ENCODE measurements around the gene THADA.

DNA sequence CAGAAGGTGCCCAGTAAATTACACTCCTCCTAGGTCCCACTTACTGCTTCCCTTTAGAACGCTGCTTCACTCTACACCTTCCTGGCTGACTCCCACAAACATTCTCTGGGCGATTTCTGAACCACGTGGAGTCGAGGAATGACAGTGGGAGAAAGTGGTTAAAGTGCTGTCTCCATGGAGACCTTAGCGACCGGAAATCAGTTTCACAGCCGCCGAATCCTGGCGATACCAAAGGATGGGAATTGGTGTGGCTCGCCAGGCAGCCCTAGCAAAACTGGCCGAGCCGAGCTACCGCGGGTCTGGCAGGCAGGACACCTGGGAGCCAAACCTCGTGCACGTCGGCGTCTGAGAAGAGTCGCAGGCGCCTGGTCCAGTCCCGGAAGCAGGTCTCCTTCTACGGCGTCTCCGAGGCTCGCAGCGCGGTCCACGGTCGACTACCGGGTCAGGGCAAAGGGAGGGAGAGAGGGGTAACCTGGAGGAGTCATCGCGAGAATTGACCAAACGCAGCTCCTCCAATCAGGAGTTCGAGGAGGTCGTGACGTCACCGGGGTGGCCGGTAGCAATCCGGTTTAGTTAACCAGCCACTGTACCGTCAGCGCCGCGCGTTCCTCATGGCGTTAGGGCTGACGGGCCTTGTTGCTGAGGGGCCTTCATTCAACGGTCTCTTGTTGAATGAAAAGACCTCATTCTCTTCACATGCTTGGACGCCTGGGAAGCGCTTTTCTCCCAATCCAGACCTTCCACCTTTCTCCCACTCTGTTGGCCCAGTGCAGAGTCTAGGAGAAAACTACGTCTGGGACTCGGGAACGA is at the start of gene THADA:
- TF ChIP-seq, protein P1, sequence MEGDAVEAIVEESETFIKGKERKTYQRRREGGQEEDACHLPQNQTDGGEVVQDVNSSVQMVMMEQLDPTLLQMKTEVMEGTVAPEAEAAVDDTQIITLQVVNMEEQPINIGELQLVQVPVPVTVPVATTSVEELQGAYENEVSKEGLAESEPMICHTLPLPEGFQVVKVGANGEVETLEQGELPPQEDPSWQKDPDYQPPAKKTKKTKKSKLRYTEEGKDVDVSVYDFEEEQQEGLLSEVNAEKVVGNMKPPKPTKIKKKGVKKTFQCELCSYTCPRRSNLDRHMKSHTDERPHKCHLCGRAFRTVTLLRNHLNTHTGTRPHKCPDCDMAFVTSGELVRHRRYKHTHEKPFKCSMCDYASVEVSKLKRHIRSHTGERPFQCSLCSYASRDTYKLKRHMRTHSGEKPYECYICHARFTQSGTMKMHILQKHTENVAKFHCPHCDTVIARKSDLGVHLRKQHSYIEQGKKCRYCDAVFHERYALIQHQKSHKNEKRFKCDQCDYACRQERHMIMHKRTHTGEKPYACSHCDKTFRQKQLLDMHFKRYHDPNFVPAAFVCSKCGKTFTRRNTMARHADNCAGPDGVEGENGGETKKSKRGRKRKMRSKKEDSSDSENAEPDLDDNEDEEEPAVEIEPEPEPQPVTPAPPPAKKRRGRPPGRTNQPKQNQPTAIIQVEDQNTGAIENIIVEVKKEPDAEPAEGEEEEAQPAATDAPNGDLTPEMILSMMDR (IDR thresholded peaks at IDR 0.05) = peak in 1 of 5 experiments; percentile 26
- peak; percentile 94 to 96 for TF ChIP-seq POLR2A (IDR thresholded peaks at IDR 0.05)
- peak; percentile 54 to 99 for TF ChIP-seq EP300 (IDR thresholded peaks at IDR 0.05)
